Embryonic facial prominence (tissue), 1 donor: ENCODE measurements around the gene RHPN2.

Experiments used
- DNase-seq: peaks from one replicate; pipeline ENCODE4 v3.0.0-alpha.2; 2016; ENCODE audit errors: extremely low spot score

The RHPN2 gene

DNA sequence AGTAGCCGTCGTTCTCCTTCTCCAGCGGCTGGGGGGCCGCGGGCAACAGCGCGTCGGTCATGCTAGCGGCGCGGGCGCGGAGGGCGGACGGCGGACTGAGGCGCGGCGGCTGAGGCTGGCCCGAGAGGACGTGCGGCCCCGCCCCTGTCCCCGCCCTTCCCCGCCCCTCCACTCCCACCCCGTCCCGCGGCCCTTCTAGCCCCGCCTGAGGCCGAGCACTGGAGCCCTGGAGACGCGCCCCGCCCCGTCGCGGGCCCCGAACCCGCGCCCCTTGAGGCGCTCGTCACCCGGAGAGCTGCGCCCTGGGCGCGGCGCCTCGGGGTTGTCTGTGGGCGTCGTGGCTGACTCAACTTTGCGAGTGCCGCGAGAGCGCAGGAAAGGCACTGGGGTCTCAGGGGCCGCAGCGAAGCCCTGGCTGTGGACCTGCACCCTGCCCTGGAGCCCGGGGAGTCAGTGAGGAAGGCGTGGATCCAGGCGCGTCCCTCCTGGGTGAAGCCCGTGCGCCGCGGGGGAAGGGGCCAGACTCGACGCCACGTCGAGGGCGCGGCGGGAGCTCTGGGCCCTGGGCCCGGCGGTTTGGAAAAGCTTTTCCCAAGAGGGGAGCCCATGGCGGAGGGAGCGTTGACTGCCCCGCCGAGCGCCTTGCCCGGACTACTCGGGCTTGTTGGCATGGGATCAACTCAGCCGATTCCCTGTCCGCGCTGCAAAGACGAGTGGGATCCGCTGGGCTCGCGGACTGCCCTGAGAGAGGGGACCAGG is at the start of gene RHPN2:
RHPN2 (minus strand) TSS at position 97 of the 759 bp plus-strand sequence; CDS start at position 61, 36 bp downstream.
- no peak for DNase-seq

- no peak for DNase-seq
These were observed 49.6 kb upstream of the RHPN2 start for GRCh38 chr19:33114312-33114711.

DNA sequence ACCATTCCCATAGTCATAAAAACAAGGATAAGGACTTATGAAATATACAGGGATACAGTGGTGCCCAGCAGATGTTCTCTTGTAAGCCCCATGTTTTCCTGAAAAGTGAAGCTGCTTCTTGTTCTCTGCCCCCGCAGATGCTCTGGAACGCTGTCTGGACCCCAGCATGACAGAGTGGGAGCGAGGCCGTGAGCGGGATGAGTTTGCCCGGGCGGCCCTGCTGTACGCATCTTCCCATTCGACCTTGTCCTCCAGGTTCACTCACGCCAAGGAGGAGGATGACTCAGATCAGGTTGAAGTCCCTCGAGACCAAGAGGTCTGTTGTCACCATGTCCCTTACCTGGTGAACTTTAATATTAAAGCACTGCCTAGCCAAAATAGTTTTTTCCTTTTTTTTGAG is 46.9 kb upstream of the RHPN2 start:
- no peak for DNase-seq

- no peak for DNase-seq
These were observed 45.6 kb upstream of the RHPN2 start for GRCh38 chr19:33110137-33110910.

DNA sequence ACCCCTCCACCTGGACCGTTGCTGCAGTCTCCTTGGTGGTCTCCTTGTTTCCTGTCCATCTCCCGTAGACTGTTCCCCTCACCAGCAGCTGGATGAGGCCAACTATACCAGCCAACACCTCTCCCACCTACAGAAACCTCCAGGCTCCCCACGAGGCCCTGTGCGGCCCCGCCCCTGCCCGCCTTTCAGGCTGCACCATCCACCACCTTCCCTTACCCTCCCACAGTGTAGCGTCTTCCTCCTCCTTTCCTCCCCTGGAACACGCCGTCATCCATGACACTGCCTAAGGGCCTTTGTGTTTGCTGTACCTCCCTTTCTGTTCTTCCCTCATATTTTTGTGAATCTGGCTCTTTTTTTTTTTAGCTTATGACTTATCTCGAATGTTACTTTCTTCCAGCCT is 43.5 kb upstream of the RHPN2 start:
- no peak for DNase-seq

- DNase-seq = no peak
These were observed 38.2 kb upstream of the RHPN2 start for GRCh38 chr19:33102893-33103292.

GRCh38 chr19:33100894-33101644 is 36.4 kb upstream of the RHPN2 start:
- DNase-seq = no peak

- no peak for DNase-seq
These were observed 33.4 kb upstream of the RHPN2 start for GRCh38 chr19:33098055-33098534.

- no peak for DNase-seq
These were observed 31.3 kb upstream of the RHPN2 start for GRCh38 chr19:33096005-33096404.

DNA sequence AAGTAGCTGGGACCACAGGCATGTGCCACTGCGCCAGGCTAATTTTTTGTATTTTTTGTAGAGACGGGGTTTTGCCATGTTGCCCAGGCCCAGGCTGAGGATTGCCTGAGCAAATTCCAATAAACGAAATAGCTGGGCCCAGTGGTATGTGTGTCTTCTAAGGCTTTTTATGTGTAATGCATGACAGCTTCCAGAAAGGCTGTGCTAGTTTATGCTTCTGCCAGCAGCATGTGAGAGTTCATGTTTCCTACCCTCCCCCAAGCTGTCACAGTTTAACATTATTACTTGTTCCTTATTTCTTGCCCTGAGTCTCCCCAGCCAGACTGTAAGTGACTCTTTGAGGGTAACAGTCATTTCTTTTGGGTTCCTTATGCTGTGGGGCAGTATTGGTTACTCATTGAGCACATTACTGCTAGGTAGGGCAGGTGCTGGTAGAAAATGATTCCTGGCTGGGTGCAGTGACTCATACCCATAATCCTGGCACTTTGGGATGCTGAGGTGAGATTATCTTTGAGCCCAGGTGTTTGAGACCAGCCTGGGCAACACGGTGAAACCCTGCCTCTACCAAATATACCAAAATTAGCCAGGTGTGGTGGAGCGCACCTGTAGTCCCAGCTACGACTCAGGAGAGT is 29.9 kb upstream of the RHPN2 start:
- DNase-seq = no peak

- DNase-seq = no peak
These were observed 28.9 kb upstream of the RHPN2 start for GRCh38 chr19:33093420-33094210.

DNA sequence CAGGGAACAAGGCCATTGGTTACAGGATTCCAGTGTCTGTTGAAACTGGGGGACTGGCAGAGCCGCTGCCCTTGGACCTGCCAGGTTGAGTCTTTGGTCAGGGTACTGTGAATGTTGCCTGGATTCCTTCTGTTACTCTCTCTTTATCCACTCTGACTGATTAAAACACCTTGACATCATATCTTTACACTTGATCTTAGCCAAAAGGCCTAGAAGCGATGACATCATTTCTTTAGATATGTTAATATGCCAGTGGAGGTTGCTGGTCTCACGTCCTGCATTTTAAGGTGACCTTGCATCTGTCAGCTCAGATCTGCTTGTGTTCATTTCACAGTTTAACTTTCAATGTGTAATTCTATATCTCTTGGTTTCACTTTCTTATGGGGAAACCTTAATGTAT is 25.5 kb upstream of the RHPN2 start:
- DNase-seq = no peak

DNA sequence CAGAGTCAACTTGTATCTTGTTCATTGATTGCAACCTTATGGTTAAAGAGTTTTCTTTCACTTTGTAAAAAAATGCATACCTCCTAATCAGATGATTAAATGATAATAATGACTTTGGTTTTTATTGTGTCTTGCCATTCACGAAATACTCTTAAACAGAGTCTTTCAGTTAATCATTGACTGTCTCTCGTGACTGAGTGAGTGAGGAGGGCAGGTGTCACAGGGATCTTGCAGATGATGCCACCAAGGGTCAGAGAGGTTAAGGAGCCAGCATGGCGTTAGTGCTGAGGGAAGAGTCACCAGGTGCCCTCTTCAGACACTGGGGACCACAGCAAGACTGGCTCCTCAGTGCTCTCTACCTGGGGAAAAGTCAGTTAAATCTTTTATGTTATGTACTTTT is 24.3 kb upstream of the RHPN2 start:
- no peak for DNase-seq

- no peak for DNase-seq
These were observed 22.3 kb upstream of the RHPN2 start for GRCh38 chr19:33086955-33087354.

DNA sequence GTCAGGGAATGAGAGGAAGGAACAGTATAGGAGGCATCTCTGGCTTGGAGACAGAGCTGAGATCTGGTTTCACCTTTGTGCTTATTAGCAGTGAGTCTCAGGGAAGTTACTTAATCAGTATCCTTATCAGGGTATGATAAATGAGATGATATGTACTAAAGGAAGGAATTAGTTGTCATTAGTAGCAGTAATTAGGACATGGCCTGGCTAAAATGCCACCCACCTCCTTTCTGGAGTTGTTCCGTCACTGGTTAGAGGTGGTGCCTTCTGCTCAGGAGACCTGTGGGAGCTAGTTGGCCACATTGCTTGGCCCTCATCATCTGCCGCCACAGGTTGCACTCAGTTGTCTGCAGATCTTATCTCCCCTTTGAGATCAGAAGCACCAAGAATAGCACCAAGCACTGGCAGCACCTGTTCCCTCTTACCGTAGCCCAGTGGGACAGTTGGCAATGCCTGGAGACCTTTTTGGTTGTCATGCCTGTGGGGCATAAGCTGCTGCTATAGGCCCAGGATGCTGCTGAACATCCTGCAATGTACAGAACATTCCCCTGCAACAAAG is 21.0 kb upstream of the RHPN2 start:
- DNase-seq = no peak

DNA sequence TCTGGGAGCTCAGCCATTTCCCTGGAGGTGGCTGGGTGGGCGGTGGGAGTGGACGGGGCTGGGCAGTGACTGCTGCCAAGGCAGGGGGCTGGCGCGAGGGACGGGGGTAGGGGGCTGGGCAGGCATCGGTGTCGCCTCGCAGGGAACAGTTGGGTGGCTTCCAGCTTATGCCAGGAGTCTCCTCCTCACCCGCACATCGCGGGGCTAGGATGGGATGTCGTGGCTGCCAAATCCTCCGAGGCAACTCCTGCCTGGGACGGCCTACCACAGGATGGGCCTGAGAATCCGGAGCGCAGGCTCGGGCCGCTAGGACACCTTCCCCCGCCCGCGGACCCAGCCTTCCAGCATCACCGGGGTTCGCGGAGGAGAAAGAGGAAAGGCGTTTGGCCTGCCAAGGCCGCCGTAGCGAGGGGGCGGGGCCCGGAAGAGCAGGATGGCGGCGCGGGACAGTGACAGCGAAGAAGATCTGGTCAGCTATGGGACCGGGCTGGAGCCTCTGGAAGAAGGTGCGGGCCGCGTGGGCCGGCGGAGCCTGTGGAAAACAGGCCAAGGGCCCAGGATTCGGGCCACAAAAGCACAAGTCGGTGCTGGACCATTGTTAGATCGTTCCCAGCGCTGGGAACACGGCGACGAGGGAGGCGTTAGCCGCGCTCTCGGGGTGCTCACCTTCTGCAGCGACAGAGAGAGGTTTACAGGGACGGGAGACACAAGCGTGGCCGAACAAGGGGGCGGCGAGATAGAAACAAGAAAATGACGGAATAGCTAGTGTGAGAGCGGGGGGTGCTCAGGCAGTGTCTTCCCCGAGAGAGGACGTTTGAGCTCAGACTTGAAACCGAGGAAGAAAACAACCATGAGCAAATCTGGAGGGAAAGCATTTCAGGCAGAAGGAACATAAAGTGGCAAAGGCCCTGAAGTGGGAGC is 16.3 kb upstream of the RHPN2 start, which contains the start of gene GPATCH1:
GPATCH1 (plus strand) TSS at position 421 of the 921 bp plus-strand sequence; CDS start at position 434, 13 bp downstream.
- DNase-seq = peak; percentile 76

DNA sequence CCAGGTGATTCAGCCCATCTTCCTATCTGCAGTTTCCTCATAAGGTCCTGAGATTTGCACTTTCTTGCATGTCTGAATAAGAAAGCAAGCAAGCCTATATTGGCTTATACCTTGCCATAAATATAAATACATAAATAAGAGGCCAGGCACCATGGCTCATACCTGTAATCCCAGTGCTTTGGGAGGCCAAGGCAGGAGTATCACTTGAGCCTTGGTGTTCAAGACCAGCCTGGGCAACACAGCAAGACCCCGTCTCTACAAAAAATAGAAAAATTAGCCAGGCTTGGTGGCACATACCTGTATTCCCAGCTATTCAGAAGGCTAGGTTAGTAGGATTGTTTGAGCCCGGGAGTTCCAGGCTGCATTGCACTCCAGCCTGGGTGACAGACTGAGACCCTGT is 10.8 kb upstream of the RHPN2 start:
- no peak for DNase-seq

DNA sequence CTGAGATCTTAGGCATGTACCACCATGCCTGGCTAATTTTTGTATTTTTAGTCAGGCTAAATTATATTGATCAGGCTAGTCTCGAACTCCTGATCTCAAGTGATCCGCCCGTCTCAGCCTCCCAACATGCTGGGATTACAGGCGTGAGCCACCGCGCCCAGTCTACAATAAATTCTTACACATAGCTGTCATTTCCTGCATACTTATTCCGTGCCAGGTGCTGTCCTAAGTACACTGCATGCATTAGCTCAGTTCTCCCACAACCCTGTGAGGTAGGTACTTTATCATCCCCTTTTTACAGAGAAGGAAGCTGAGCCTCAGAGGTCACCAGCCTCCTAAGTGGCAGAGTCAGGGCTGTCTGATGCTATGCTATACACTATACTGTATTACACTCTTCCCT is 7.2 kb upstream of the RHPN2 start:
- no peak for DNase-seq

- DNase-seq = no peak
These were observed 2.4 kb upstream of the RHPN2 start for GRCh38 chr19:33067121-33067520.
